Activated gamma-delta T cell treated with anti-CD3 and anti-CD28 coated beads, Interleukin-2, amount 50 U/mL, for 16 hours (primary cell): ENCODE results near the gene RASSF3.

Source experiments
- DNase-seq: peaks from one replicate; pipeline ENCODE4 v3.0.0-alpha.2; 2020; ENCODE audit warnings: low read depth

The RASSF3 gene

GRCh38 chr12:64691227-64691794 lies 81.0 kb downstream of the RASSF3 start:
- DNase-seq: no peak

GRCh38 chr12:64691795-64692583 lies 81.7 kb downstream of the RASSF3 start:
- no peak for DNase-seq

GRCh38 chr12:64694130-64695040 lies 84.1 kb downstream of the RASSF3 start:
- DNase-seq: no peak

GRCh38 chr12:64695550-64695949 lies 85.3 kb downstream of the RASSF3 start:
- no peak for DNase-seq

GRCh38 chr12:64696080-64696741 lies 85.9 kb downstream of the RASSF3 start:
- no peak for DNase-seq

- no peak for DNase-seq
Measured at GRCh38 chr12:64699504-64700115, 89.3 kb downstream of the RASSF3 start.

GRCh38 chr12:64700532-64700931 lies 90.2 kb downstream of the RASSF3 start:
- no peak for DNase-seq

- no peak for DNase-seq
Measured at GRCh38 chr12:64701283-64701682, 91.0 kb downstream of the RASSF3 start.

GRCh38 chr12:64706306-64706705 lies 96.0 kb downstream of the RASSF3 start:
- no peak for DNase-seq

- DNase-seq: no peak
Measured at GRCh38 chr12:64706857-64707256, 96.6 kb downstream of the RASSF3 start.

GRCh38 chr12:64707362-64707761 lies 97.1 kb downstream of the RASSF3 start:
- DNase-seq: no peak

GRCh38 chr12:64707926-64708325 lies 97.6 kb downstream of the RASSF3 start:
- DNase-seq: no peak

- DNase-seq: no peak
Measured at GRCh38 chr12:64709429-64709828, 99.1 kb downstream of the RASSF3 start.

- DNase-seq: no peak
Measured at GRCh38 chr12:64713376-64713775, 103.1 kb downstream of the RASSF3 start.

- no peak for DNase-seq
Measured at GRCh38 chr12:64714551-64714968, 104.3 kb downstream of the RASSF3 start.

GRCh38 chr12:64716371-64716770 lies 106.1 kb downstream of the RASSF3 start:
- DNase-seq: no peak

- no peak for DNase-seq
Measured at GRCh38 chr12:64716839-64717455, 106.7 kb downstream of the RASSF3 start.

GRCh38 chr12:64718649-64719048 lies 108.4 kb downstream of the RASSF3 start:
- no peak for DNase-seq

GRCh38 chr12:64720884-64721283 lies 110.6 kb downstream of the RASSF3 start:
- no peak for DNase-seq

GRCh38 chr12:64722835-64723234 lies 112.5 kb downstream of the RASSF3 start:
- no peak for DNase-seq

GRCh38 chr12:64723630-64724029 lies 113.3 kb downstream of the RASSF3 start:
- no peak for DNase-seq
